A673 (cell line): Measurements from ENCODE around the gene TMEM236. TPM values are rescaled to one million over a fixed set of nuclear protein-coding genes. Genes with fewer than 3 reads are reported as not detected.

ENCODE experiments used
- BruUV-seq: library from RNA; stranded (reverse); fragments of 400-500 nt; replicated peaks from 2 replicates; lab custom pipeline; 2021; lab: Mats Ljungman, UMichigan
- CTCF ChIA-PET: fragments of 300-600 bp; sonication (Branson Sonifier 250); formaldehyde crosslinking; loops from one replicate; lab custom pipeline; 2022; ENCODE audit warnings: antibody characterized with exemption; lab: Charles Lee
- POLR2A ChIA-PET: fragments of 300-600 bp; sonication (Branson Sonifier 250); formaldehyde crosslinking; loops from one replicate; lab custom pipeline; 2022; ENCODE audit warnings: antibody characterized with exemption; ENCODE audit not compliant: low non-redundant PET; lab: Charles Lee
- DNase-seq: peaks from one replicate; pipeline ENCODE4 v3.0.0-alpha.2; 2015; ENCODE audit warnings: low spot score
- H3K27ac ChIP-seq: fragments of 200-600 bp; sonication (generic); 2 replicates; pipeline ENCODE4 v1.5.1; 2016; ENCODE audit warnings: mixed run types, low read depth, mild to moderate bottlenecking, mixed read lengths, antibody characterized with exemption, low read length; ENCODE audit not compliant: poor library complexity, severe bottlenecking
- H3K27me3 ChIP-seq: fragments of 200-600 bp; sonication (generic); replicated peaks from 2 replicates; pipeline ENCODE4 v1.6.1; 2017; ENCODE audit warnings: mixed run types, low read depth, mild to moderate bottlenecking, mixed read lengths, antibody characterized with exemption, low read length; ENCODE audit not compliant: insufficient read depth, poor library complexity
- H3K36me3 ChIP-seq: fragments of 200-600 bp; sonication (generic); 2 replicates; pipeline ENCODE4 v1.6.1; 2016; ENCODE audit warnings: mixed run types, mild to moderate bottlenecking, mixed read lengths, antibody characterized with exemption, low read length; ENCODE audit not compliant: insufficient read depth, poor library complexity, severe bottlenecking
- H3K4me1 ChIP-seq: fragments of 200-600 bp; sonication (generic); 2 replicates; pipeline ENCODE4 v1.6.1; 2017; ENCODE audit warnings: mixed run types, mild to moderate bottlenecking, mixed read lengths, antibody characterized with exemption, low read length; ENCODE audit not compliant: insufficient read depth, poor library complexity, severe bottlenecking
- H3K4me3 ChIP-seq: fragments of 200-600 bp; sonication (generic); 2 replicates; pipeline ENCODE4 v1.5.1; 2016; ENCODE audit warnings: low read depth, mixed run types, mild to moderate bottlenecking, mixed read lengths, low read length; ENCODE audit not compliant: poor library complexity, severe bottlenecking
- H3K9me3 ChIP-seq: fragments of 200-600 bp; sonication (generic); 2 replicates; pipeline ENCODE4 v1.6.1; 2016; ENCODE audit warnings: mixed run types, low read depth, mild to moderate bottlenecking, mixed read lengths, antibody characterized with exemption, low read length; ENCODE audit not compliant: poor library complexity, severe bottlenecking
- CTCF ChIP-seq: fragments of 300-800, 200-600 bp; sonication (generic); conservative IDR thresholded peaks from 2 replicates; pipeline ENCODE4 v1.5.1; 2017; ENCODE audit warnings: low read depth, mild to moderate bottlenecking, antibody characterized with exemption, low read length, moderate library complexity, mixed read lengths
- EZH2 ChIP-seq: fragments of 200-600 bp; sonication (generic); IDR thresholded peaks from 2 replicates; pipeline ENCODE4 v1.6.1; 2017; ENCODE audit warnings: borderline replicate concordance, low read depth, mild to moderate bottlenecking, mixed read lengths, antibody characterized with exemption, low read length; ENCODE audit not compliant: poor library complexity, severe bottlenecking
- intact Hi-C: fragments of 100-400 bp; cut with micrococcal nuclease; formaldehyde crosslinking; loops from one replicate; pipeline ENCODE4 v1.10.0; 2022; ENCODE audit not compliant: unreplicated experiment
- total RNA-seq: library from RNA; stranded (reverse); gene quantifications from 2 replicates; pipeline ENCODE4 v1.2.3, GENCODE V29; 2021

The TMEM236 gene
- total RNA-seq, 1 experiment from 2014 or later, result 0.06 TPM

- Histone ChIP-seq H3K27ac (no peak overlapping the region), H3K4me1 (peaks cover 6% of the 10 kb centered on the region), H3K36me3 (no peaks in the 10 kb centered on the region), H3K27me3 (no peaks in the 10 kb centered on the region), H3K4me3 (no peak overlapping the region), H3K9me3 (no peaks in the 10 kb centered on the region)
- no peak for DNase-seq
- TF ChIP-seq CTCF (no peak), EZH2 (no peak)
- intact Hi-C loops, result no loop called here
- ChIA-PET POLR2A (no interaction called here), CTCF (no interaction called here)
- no TSS peak for BruUV-seq
These were observed 79.9 kb downstream of the TMEM236 start for GRCh38 chr10:17831896-17832295.

- H3K4me3 ChIP-seq, result no peak overlapping the region
- no peaks in the 10 kb centered on the region for H3K27me3 ChIP-seq
- TF ChIP-seq CTCF, result no peak
- TF ChIP-seq EZH2, result no peak
- H3K4me1 ChIP-seq, result peaks cover 18% of the 10 kb centered on the region
- no peaks in the 10 kb centered on the region for H3K36me3 ChIP-seq
- intact Hi-C loops, result no loop called here
- ChIA-PET POLR2A (no interaction called here), CTCF (no interaction called here)
- no TSS peak for BruUV-seq
- no peak for DNase-seq
- no peaks in the 10 kb centered on the region for H3K9me3 ChIP-seq
- H3K27ac ChIP-seq, result no peak overlapping the region
These were observed 81.7 kb downstream of the TMEM236 start for GRCh38 chr10:17833656-17834055.

GRCh38 chr10:17835688-17836087, 83.7 kb downstream of the TMEM236 start:
- Histone ChIP-seq H3K27ac (no peak overlapping the region), H3K27me3 (no peaks in the 10 kb centered on the region), H3K36me3 (no peaks in the 10 kb centered on the region), H3K9me3 (no peaks in the 10 kb centered on the region), H3K4me1 (peaks cover 18% of the 10 kb centered on the region), H3K4me3 (no peak overlapping the region)
- no TSS peak for BruUV-seq
- CTCF ChIA-PET, result no interaction called here
- POLR2A ChIA-PET, result no interaction called here
- TF ChIP-seq EZH2 (no peak), CTCF (no peak)
- DNase-seq, result peak; percentile 44
- intact Hi-C loops, result no loop called here
